HG02759 (cell line): ENCODE measurements around the gene DPM2.
A peak's percentile ranks its signal among the peaks of the same experiment; 100 is the strongest.

Source experiments
- ATAC-seq: cut with Tn5 transposase; IDR thresholded peaks from one replicate; pipeline ENCODE4 v1.9.1; 2021; ENCODE audit warnings: mild to moderate bottlenecking, moderate library complexity; ENCODE audit not compliant: unreplicated experiment

Gene DPM2

GRCh38 chr9:127938298-127938690, 640 bp upstream of the DPM2 start:
- ATAC-seq, result no peak

GRCh38 chr9:127937056-127937387, 632 bp downstream of the DPM2 start:
- no peak for ATAC-seq

DNA sequence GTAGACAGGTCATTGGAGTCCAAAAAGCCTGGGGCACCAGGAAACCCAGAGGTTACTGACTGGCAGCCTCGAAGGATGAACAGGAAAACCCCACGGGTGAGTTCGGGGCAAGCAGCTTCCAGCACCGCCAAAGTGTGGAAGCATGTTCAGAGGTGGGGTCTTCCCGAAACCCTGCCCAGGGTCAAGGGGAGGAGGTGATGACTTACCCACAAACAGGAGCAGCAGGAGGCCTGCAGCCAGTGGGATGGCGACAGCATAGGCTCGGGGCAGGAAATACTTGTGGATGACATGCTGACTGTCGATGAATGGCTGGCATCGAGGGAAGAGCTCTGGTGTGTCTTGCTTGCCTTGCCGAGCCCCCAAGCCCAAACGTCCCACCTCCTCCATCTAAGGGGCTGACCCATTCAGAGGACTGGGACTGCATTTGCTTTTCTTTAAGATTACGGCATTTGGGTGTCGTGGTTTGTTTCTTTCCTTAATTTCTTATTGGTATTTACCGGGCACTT, 1.3 kb downstream of the DPM2 start:
- no peak for ATAC-seq

GRCh38 chr9:127935765-127936221, 1.9 kb downstream of the DPM2 start:
- ATAC-seq, result no peak

GRCh38 chr9:127934986-127935385, 2.7 kb downstream of the DPM2 start:
- ATAC-seq, result no peak

GRCh38 chr9:127934248-127934647, 3.4 kb downstream of the DPM2 start:
- no peak for ATAC-seq

GRCh38 chr9:127931092-127931881, 6.4 kb downstream of the DPM2 start:
- peak; percentile 30 for ATAC-seq

DNA sequence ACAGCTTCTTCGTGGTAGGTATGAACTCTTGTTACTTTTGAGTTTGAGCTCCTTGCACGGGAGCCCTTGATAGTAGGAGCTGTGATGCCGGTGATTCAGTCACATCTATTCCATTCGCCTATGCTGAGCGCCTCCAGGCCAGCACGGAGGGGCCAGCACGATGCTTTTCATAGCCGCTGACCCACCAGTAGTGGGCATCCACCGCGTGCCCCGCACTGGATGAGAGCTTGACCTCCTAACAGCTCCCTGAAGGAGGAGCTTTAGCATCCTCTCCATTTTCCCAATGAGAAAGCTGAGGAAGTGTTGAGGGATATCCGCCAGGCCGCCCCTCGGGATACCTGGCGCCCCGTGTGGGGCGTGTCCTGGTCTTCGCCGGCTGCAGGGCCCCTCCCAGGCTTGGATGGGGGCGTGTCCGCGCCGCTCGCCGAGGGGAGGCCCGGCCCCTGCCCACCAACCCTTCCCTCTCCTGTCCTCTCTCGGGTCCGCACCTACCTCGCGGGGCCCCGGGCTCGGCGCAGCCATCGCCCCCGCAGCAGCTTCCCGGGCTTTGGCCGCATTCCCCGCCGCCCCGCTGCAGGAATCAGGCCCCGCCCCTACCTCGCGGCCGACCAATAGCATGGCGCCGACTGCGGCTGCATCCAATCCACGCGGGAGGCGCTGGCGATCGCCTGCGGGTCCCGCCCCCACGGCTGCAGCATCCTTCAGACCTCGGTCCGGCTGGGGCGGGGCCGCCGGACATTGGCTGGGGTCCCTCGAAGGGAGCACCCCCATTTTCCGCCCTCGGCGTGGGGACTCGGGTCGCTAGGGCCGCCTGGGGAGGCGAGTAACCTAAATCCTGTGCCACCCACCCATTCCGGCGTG, 7.2 kb downstream of the DPM2 start, which contains the start of gene PIP5KL1:
Gene PIP5KL1, minus strand, starts transcription at position 547 of the 861 bp plus-strand sequence. Its CDS starts 25 bp downstream, at position 522.
- ATAC-seq, result peak; percentile 85

- no peak for ATAC-seq
These were observed 8.1 kb downstream of the DPM2 start for GRCh38 chr9:127929625-127929979.

- ATAC-seq, result no peak
These were observed 8.7 kb downstream of the DPM2 start for GRCh38 chr9:127928676-127929624.

GRCh38 chr9:127927988-127928675, 9.5 kb downstream of the DPM2 start:
- ATAC-seq, result no peak

GRCh38 chr9:127927201-127927987, 10.3 kb downstream of the DPM2 start:
- ATAC-seq, result no peak

GRCh38 chr9:127926906-127927200, 10.8 kb downstream of the DPM2 start:
- ATAC-seq, result no peak

DNA sequence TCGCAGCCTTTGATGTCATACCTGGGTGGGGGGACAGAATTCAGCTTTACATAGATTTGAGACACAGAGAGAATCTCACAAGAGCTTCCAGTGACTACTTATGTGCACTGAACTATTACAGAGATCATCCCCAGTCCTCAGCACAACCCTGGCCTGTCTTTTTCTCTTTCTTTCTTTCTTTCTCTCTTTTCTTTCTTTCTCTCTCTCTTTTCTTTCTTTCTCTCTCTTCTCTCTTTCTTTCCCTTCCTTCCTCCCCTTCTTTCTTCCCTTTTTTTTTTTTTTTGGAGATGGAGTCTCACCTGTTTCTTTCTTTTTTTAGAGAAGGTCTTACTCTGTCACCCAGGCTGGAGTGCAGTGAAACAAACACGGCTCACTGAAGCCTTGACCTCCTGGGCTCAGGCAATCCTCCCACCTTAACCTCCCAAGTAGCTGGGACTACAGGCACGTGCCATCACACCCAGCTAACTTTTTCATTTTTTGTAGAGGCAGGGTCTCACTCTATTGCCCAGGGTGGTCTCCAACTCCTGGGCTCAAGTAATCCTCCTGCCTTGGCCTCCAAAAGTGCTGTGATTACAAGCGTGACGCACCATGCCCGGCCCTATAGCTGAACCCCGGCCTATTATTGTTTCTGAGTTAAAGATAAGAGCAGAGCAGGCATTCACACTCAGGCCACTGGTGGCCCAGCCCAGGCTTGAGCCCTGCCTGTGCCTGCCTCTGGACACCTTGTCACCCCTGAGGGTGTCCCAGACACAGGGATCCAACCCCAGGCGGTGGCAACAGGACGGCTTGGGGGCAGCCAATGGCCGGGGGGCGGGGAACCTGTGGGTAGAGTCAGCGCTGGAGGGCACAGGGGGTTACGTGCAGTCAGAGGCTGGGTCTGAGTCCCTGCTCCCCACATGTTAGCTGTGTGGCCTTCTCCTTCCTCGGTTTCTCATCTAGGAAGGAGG, 11.4 kb downstream of the DPM2 start:
- no peak for ATAC-seq

GRCh38 chr9:127924736-127925444, 12.8 kb downstream of the DPM2 start:
- no peak for ATAC-seq

DNA sequence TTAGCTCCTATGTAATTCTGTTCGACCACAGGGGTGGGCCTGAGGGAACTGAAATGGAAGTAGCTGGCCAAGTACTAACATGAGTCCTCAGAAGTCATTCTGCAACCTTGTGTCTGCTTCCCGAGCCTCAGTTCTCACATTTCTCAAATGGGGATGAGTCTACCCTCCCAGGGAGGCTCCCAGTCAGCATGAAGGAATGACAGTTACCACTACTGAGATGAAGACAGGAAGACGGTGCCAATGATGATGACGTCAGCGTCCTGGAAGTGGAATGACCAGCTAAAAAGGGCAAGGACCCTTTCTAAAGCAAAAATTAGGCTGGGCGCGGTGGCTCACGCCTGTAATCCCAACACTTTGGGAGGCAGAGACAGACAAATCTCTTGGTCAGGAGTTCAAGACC, 13.9 kb downstream of the DPM2 start:
- no peak for ATAC-seq

GRCh38 chr9:127923046-127923445, 14.6 kb downstream of the DPM2 start:
- ATAC-seq, result no peak
